AG09319 (cell line): Measurements from ENCODE around the gene IGF2BP3.

ENCODE experiments used
- DNase-seq: peaks from one replicate; pipeline ENCODE4 v3.0.0-alpha.2; 2010; ENCODE audit warnings: low read depth; ENCODE audit errors: extremely low read depth
- TF ChIP-seq, protein P1 (sequence below): IDR thresholded peaks from 2 replicates; pipeline ENCODE4 v1.5.1; 2011; ENCODE audit warnings: low read depth, mild to moderate bottlenecking, inconsistent platforms, low read length, moderate library complexity

Gene IGF2BP3

DNA sequence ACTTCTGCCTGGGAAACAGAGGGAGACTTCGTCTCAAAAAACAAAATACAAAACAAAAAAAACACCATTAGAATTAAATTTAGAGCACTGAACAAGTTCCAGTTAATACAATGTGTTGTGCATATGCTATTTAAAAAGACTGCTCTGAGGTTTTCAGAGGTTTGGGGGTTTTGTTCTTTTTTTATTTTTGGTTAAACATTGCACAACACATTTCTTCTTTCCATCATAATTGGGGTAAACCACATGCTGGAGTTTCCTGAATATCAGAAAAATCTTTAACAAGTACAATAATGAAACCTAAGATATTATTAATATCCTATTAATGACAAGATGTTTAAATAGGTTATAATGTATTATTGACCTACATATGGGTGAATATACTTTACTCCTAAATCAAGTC, 26.3 kb downstream of the IGF2BP3 start:
- TF ChIP-seq, protein P1, sequence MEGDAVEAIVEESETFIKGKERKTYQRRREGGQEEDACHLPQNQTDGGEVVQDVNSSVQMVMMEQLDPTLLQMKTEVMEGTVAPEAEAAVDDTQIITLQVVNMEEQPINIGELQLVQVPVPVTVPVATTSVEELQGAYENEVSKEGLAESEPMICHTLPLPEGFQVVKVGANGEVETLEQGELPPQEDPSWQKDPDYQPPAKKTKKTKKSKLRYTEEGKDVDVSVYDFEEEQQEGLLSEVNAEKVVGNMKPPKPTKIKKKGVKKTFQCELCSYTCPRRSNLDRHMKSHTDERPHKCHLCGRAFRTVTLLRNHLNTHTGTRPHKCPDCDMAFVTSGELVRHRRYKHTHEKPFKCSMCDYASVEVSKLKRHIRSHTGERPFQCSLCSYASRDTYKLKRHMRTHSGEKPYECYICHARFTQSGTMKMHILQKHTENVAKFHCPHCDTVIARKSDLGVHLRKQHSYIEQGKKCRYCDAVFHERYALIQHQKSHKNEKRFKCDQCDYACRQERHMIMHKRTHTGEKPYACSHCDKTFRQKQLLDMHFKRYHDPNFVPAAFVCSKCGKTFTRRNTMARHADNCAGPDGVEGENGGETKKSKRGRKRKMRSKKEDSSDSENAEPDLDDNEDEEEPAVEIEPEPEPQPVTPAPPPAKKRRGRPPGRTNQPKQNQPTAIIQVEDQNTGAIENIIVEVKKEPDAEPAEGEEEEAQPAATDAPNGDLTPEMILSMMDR, result no peak
- no peak for DNase-seq

DNA sequence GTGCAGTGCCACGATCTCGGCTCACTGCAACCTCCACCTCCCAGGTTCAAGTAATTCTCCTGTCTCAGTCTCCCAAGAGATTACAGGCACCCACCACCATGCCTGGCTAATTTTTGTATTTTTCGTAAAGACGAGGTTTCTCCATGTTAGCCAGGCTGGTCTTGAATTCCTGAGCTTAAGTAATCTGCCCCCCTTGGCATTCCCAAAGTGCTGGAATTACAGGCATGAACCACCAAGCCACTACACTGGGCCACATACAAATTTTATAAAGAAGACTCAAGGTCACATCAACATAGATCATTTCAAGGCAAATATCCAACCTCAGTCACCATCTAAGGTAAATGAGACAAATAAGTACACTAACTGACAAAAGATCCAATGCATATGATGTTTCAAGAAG, 32.1 kb downstream of the IGF2BP3 start:
- no peak for DNase-seq
- TF ChIP-seq, protein P1, result no peak

DNA sequence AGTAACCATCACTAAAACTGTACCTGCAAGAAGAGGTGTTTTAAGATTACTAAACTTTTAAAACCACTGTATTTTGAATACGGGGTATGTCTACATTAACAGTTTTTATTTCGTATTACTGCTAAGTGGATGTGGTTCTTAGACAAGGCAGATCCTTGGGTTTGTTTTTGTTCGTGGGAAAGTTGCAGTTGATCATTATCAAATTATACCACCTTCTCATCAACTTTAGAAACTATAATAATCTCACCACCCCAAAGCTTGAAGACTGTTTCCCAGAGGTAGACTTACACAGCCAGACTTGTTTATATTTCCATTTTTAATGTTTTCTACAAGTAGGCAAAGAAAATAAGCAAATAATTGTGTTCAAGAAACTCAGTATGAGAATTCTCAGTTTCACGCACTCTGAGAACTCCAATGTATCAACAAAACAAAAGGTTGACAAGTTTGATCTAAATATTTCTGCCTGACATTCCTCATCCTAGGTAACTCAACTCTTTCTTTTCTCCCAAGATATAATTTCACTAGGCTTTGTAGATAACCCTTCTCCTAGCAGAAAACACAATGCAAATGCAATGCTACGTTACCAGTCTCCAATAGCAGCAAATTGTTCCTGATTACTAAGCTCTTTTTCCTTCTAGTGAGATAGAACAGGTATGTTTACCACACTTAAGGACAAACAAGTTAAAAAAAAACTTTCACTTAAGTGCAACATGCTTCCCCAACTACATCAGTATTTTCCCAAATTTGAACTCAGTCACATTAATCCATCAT, 36.0 kb downstream of the IGF2BP3 start:
- no peak for DNase-seq
- TF ChIP-seq, protein P1, result no peak

DNA sequence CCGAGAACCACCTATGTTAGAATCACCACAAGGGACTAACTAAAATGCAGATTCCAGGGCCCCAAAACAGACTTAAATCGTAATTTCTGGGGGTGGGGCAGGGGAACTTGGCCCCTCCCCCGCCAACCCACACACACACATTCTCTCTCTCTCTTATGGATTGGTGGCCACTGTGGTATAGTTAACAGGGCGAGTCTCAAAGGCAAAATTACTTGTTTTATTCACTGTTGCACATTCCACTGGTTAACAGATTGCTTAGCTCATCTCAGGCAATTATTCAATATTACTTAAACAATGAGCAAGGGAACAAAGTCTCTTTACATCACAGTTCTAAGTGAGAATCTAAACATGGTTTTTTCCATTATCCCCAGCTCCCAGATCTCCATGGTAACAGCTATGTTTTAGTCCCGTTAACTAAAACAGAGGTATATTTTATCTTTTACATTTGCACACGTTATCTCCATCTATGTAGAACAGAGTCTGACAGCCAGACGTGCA, 38.5 kb downstream of the IGF2BP3 start:
- no peak for DNase-seq
- TF ChIP-seq, protein P1, result no peak

DNA sequence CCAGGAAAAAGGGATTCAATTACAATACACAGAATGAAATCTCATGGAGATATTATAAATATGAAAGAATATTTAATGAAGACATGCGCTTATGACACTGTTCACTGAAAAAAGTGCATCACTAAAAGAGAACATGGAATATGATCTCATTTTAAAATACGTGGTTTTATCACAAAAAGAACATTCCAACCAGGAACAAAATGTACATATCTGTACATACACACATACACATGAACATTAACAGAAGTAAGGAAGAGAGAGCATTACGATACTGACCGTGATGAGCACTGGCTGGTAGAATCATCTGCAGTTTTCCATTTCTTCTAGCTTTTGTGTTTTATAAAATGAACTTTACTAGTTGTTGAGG, 39.4 kb downstream of the IGF2BP3 start:
- DNase-seq, result no peak
- TF ChIP-seq, protein P1, result no peak

DNA sequence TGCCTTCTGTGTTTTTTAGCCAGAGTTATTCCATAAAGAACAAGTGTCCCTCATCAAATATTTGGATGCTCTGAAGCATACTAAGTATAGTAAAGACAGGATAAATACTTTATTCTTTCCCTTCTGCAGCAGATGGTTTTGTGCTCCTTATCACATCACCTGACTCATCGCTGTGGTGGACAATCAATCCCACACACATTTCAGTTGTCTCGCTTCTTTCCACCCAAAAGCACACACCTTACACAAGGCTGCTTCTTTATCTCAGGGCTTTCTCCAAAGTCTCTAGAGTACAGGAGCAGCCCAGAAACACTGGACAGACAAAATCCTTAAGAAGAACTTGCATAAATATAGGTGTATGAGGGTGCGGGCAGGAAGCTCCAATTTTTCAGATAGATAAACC, 43.4 kb downstream of the IGF2BP3 start:
- no peak for DNase-seq
- TF ChIP-seq, protein P1, result no peak

DNA sequence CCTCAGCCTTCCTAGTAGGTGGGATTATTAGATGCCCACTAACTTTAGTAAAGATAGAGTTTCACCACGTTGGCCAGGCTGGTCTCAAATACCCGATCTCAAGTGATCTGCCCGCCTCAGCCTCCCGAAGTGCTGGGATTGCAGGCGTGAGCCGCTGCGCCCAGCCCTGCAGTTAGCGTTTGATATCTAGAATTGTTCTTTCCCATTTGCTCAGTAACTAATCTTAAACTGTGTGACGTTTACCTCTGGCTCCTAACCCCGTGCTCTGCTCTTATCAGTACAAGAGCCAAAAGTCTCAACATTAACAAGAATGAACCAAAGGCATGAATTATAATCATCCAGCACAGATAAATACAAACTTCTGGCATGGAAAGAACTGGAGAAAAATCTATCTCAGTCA, 47.4 kb downstream of the IGF2BP3 start:
- DNase-seq, result no peak
- TF ChIP-seq, protein P1, result no peak
